ENCODE results near the gene LBX1. TPM values are rescaled to one million over a fixed set of nuclear protein-coding genes. Genes with fewer than 3 reads are reported as not detected.

The LBX1 gene
- total RNA-seq, 2 experiments from 2014 or later: not detected

DNA sequence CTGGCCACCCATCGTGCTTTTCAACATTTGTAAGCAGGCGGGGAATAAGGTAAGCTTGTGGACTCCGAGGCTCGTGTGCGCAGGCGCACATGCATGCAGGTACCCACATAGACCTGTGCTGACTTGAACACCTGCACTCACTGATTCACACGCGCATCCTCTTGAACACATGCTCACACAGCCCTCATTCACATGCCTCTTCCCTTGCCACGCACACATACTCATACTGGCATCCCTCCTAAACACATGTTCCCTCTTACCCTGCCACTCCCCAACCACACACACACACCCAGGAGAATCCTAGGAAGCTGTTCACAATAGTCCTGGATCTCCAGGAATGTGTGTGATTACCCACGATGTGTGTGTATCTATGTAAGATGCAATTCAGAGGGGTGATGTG is 44.1 kb upstream of the LBX1 start:
- BruUV-seq (replicated peaks): no TSS peak

DNA sequence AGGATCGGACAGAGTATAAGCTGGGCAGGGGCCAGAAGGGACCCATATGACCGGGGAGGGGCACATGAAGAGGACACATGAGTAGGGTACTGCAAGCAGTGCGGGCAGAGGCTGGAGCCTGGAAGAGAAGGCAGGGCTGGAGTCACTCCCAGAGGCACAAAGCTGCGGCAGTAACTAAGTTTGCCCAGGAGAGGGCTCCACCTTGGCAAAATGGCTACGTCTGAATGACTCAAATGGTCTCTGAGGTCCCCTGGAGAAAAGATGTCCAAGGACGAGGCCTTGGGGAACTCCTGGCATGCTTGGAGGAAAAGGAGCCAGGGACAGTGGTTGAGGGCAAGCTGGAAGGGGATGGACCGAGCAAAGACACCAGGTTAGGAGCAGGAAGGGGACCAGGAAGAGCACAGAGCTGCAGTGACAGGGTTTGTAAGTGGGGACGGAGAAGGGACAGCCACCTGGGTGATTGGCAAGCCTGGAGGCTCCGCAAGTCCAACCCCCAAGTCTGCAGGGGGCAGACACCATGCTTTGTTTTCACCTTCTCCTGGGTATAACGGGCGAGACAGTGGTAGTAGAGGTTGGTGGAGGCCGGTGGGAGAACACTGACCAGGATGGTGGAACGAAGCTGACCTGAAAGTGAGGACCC is 43.1 kb upstream of the LBX1 start:
- no TSS peak for BruUV-seq (replicated peaks)

More for the DNA sequence above, 44.1 kb upstream of the LBX1 start:
- no peak overlapping the region for H3K27ac ChIP-seq (ENCODE audit: low read depth, low read length, poor library complexity, severe bottlenecking)
- ChIA-PET CTCF (ENCODE audit: unreplicated experiment) (interaction anchor here (0.6 kb wide), 1 partner anchor 21 kb away, joined by 4 read pairs; no protein-coding TSS in a partner anchor), POLR2A (interaction anchor here (0.7 kb wide), 1 partner anchor 167 kb away, joined by 3 read pairs; no protein-coding TSS in a partner anchor)
- H3K9me3 ChIP-seq (ENCODE audit: low read length): no peaks in the 10 kb centered on the region
- H2AFZ ChIP-seq (ENCODE audit: low read length): no peak overlapping the region
- no peaks in the 10 kb centered on the region for H3K9me2 ChIP-seq (ENCODE audit: insufficient read depth, low read length)
- H4K20me1 ChIP-seq (ENCODE audit: insufficient read depth, low read length): no peaks in the 10 kb centered on the region
- H3K4me3 ChIP-seq (ENCODE audit: low read depth, low read length, poor library complexity, severe bottlenecking): no peak overlapping the region
- H3K4me2 ChIP-seq (ENCODE audit: low read length): no peak overlapping the region
- no peak for DNase-seq (ENCODE audit: low spot score)
- no peaks in the 10 kb centered on the region for H3K4me1 ChIP-seq (ENCODE audit: insufficient read depth, low read length, poor library complexity, severe bottlenecking)
- no peak for TF ChIP-seq EZH2phosphoT487 (IDR thresholded peaks at IDR 0.05; ENCODE audit: borderline replicate concordance, low read depth, low read length)
- TF ChIP-seq, protein P1, sequence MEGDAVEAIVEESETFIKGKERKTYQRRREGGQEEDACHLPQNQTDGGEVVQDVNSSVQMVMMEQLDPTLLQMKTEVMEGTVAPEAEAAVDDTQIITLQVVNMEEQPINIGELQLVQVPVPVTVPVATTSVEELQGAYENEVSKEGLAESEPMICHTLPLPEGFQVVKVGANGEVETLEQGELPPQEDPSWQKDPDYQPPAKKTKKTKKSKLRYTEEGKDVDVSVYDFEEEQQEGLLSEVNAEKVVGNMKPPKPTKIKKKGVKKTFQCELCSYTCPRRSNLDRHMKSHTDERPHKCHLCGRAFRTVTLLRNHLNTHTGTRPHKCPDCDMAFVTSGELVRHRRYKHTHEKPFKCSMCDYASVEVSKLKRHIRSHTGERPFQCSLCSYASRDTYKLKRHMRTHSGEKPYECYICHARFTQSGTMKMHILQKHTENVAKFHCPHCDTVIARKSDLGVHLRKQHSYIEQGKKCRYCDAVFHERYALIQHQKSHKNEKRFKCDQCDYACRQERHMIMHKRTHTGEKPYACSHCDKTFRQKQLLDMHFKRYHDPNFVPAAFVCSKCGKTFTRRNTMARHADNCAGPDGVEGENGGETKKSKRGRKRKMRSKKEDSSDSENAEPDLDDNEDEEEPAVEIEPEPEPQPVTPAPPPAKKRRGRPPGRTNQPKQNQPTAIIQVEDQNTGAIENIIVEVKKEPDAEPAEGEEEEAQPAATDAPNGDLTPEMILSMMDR (conservative IDR thresholded peaks at IDR 0.05; ENCODE audit: low read length): no peak
- H3K79me2 ChIP-seq (ENCODE audit: insufficient read depth, low read depth, low read length): no peaks in the 10 kb centered on the region
- intact Hi-C loops (cut with micrococcal nuclease; ENCODE audit: unreplicated experiment): loop anchor here (2.0 kb wide), 1 partner anchor 59 kb away; no protein-coding TSS in a partner anchor
- no peaks in the 10 kb centered on the region for H3K36me3 ChIP-seq (ENCODE audit: insufficient read depth, low read length)

More for the DNA sequence above, 43.1 kb upstream of the LBX1 start:
- peak; percentile 60 for DNase-seq (ENCODE audit: low spot score)
- no peak overlapping the region for H3K27ac ChIP-seq (ENCODE audit: low read depth, low read length, poor library complexity, severe bottlenecking)
- ChIA-PET POLR2A (no interaction called here), CTCF (ENCODE audit: unreplicated experiment) (no interaction called here)
- H3K36me3 ChIP-seq (ENCODE audit: insufficient read depth, low read length): no peaks in the 10 kb centered on the region
- H3K79me2 ChIP-seq (ENCODE audit: insufficient read depth, low read depth, low read length): no peaks in the 10 kb centered on the region
- no peak overlapping the region for H3K4me3 ChIP-seq (ENCODE audit: low read depth, low read length, poor library complexity, severe bottlenecking)
- H2AFZ ChIP-seq (ENCODE audit: low read length): 0 out of 2 replicates have a peak overlapping the region, but pooled peaks have one; percentile 8
- intact Hi-C loops (cut with micrococcal nuclease; ENCODE audit: unreplicated experiment): loop anchor here (1.0 to 2.0 kb wide), 3 partner anchors 58 to 298 kb away; no protein-coding TSS in a partner anchor
- no peak overlapping the region for H3K4me2 ChIP-seq (ENCODE audit: low read length)
- no peaks in the 10 kb centered on the region for H4K20me1 ChIP-seq (ENCODE audit: insufficient read depth, low read length)
- no peaks in the 10 kb centered on the region for H3K9me2 ChIP-seq (ENCODE audit: insufficient read depth, low read length)
- H3K9me3 ChIP-seq (ENCODE audit: low read length): no peaks in the 10 kb centered on the region
- no peaks in the 10 kb centered on the region for H3K4me1 ChIP-seq (ENCODE audit: insufficient read depth, low read length, poor library complexity, severe bottlenecking)
- TF ChIP-seq, protein P1 (conservative IDR thresholded peaks at IDR 0.05; ENCODE audit: low read length): peak; percentile 85
- no peak for TF ChIP-seq EZH2phosphoT487 (IDR thresholded peaks at IDR 0.05; ENCODE audit: borderline replicate concordance, low read depth, low read length)

Measured in OCI-LY7 (cell line).